Measurements from ENCODE around the gene SSH3. TPM values are rescaled to one million over a fixed set of nuclear protein-coding genes. Genes with fewer than 3 reads are reported as not detected.

SSH3 gene
- total RNA-seq, 3 donors from 2014 or later (not counting 1 experiment from before 2014, with no cell fraction given), result 34.3 to 42.7 (median 38.1) TPM

GRCh38 chr11:67332081-67332691, 28.9 kb downstream of the SSH3 start:
- H3K27ac ChIP-seq (ENCODE audit: low read length), result no peak overlapping the region
- no peak for ATAC-seq
- Mint-ChIP-seq H3K9me3 (no peaks in the 10 kb centered on the region), H3K4me3 (no peak overlapping the region), H3K27ac (no peak overlapping the region), H3K36me3 (no peaks in the 10 kb centered on the region), H3K27me3 (ENCODE audit: low read depth in 2 of 2) (no peaks in the 10 kb centered on the region), H3K4me1 (no peaks in the 10 kb centered on the region)
- no peak for DNase-seq
- H3K4me1 ChIP-seq (ENCODE audit: control insufficient read depth, insufficient read depth, low read length), result no peaks in the 10 kb centered on the region
- intact Hi-C loops (cut with micrococcal nuclease), result no loop called here
- H3K27me3 ChIP-seq (ENCODE audit: control insufficient read depth, insufficient read depth, low read length), result no peaks in the 10 kb centered on the region
- 82% methylated on average over 6 of the region's 6 CpGs for WGBS (ENCODE audit: insufficient coverage)
- H3K4me3 ChIP-seq (ENCODE audit: low read length), result no peak overlapping the region
- no peaks in the 10 kb centered on the region for H3K9me3 ChIP-seq (ENCODE audit: control insufficient read depth, insufficient read depth, low read length)
- H3K36me3 ChIP-seq (ENCODE audit: control insufficient read depth, insufficient read depth, low read length), result no peaks in the 10 kb centered on the region
- no peak for TF ChIP-seq CTCF (IDR thresholded peaks at IDR 0.05)

- Mint-ChIP-seq H3K27ac (no peak overlapping the region), H3K9me3 (no peaks in the 10 kb centered on the region), H3K4me3 (no peak overlapping the region), H3K4me1 (no peaks in the 10 kb centered on the region), H3K36me3 (no peaks in the 10 kb centered on the region), H3K27me3 (ENCODE audit: low read depth in 2 of 2) (no peaks in the 10 kb centered on the region)
- Histone ChIP-seq H3K36me3 (ENCODE audit: control insufficient read depth, insufficient read depth, low read length) (no peaks in the 10 kb centered on the region), H3K4me1 (ENCODE audit: control insufficient read depth, insufficient read depth, low read length) (no peaks in the 10 kb centered on the region), H3K4me3 (ENCODE audit: low read length) (no peak overlapping the region), H3K27ac (ENCODE audit: low read length) (no peak overlapping the region), H3K27me3 (ENCODE audit: control insufficient read depth, insufficient read depth, low read length) (no peaks in the 10 kb centered on the region), H3K9me3 (ENCODE audit: control insufficient read depth, insufficient read depth, low read length) (no peaks in the 10 kb centered on the region)
- WGBS (ENCODE audit: insufficient coverage), result 100% methylated on average over 1 of the region's 3 CpGs
- intact Hi-C loops (cut with micrococcal nuclease), result no loop called here
- ATAC-seq, result no peak
- no peak for DNase-seq
- TF ChIP-seq CTCF (IDR thresholded peaks at IDR 0.05), result no peak
Measured at GRCh38 chr11:67337257-67337656, 33.9 kb downstream of the SSH3 start.

- Histone ChIP-seq H3K4me3 (ENCODE audit: low read length) (no peak overlapping the region), H3K36me3 (ENCODE audit: control insufficient read depth, insufficient read depth, low read length) (no peaks in the 10 kb centered on the region), H3K27me3 (ENCODE audit: control insufficient read depth, insufficient read depth, low read length) (no peaks in the 10 kb centered on the region), H3K27ac (ENCODE audit: low read length) (no peak overlapping the region), H3K9me3 (ENCODE audit: control insufficient read depth, insufficient read depth, low read length) (no peaks in the 10 kb centered on the region), H3K4me1 (ENCODE audit: control insufficient read depth, insufficient read depth, low read length) (no peaks in the 10 kb centered on the region)
- TF ChIP-seq CTCF (IDR thresholded peaks at IDR 0.05), result no peak
- Mint-ChIP-seq H3K36me3 (no peaks in the 10 kb centered on the region), H3K27ac (no peak overlapping the region), H3K4me1 (peaks cover 0 to 5% of the 10 kb centered on the region in 2 donors), H3K4me3 (no peak overlapping the region), H3K9me3 (no peaks in the 10 kb centered on the region), H3K27me3 (ENCODE audit: low read depth in 2 of 2) (no peaks in the 10 kb centered on the region)
- ATAC-seq, result no peak
- intact Hi-C loops (cut with micrococcal nuclease), result no loop called here
- peak in 1 of 2 donors; percentile 53 for DNase-seq
- WGBS (ENCODE audit: insufficient coverage), result 73% methylated on average over 4 of the region's 4 CpGs
Measured at GRCh38 chr11:67344264-67344663, 40.9 kb downstream of the SSH3 start.
